ENCODE measurements around the gene CCDC150.
"Not testable (repeated sequence)": the region's sequence is repeated elsewhere in the genome, so short reads cannot be mapped to it uniquely, and the experiment has no call there.

CCDC150 gene

DNA sequence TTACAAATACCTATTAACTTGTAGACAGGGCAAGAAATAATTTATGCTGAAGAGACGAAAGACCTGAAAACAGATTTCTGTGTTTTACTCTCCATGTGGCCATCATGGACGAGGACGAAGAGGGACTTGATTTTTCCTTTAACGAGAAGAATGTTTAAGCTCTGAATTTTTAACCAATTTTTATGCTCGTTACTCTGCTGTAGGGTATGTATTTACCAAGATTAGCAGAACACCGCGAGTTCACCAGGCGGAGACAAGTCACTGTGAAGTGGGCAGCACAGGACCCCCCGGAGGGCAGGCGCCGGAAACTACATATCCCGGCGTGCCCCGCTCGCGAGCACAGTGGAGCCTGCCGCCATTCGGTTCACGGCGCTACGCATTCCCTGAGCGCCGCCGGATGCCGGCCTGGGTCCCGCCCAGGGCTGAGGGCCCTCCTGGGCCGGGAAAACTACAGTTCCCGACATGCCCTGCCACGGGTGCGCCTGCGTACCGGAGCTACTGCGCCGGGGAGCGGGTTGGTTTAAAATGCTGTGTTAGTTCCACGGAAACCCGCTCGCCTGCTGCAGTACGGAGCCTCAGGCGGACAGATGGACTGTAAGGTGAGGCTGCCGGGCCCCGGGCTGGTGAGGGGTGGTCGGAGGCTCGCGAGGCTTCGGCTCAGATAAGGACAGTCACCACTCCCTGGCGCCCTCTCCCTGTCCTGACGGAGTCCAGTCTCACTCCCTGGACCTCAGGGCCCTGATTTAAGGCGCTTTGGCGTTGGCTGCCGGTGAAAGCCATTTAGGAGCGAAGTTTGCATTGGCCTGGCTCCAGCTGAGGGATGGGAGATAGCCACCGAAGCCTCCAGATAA, at the start of gene CCDC150:
TSS of gene CCDC150 (plus strand) at position 536 of the 851 bp plus-strand sequence. CDS start at position 588, 52 bp downstream.
- DNase-seq = peak; percentile 95

DNA sequence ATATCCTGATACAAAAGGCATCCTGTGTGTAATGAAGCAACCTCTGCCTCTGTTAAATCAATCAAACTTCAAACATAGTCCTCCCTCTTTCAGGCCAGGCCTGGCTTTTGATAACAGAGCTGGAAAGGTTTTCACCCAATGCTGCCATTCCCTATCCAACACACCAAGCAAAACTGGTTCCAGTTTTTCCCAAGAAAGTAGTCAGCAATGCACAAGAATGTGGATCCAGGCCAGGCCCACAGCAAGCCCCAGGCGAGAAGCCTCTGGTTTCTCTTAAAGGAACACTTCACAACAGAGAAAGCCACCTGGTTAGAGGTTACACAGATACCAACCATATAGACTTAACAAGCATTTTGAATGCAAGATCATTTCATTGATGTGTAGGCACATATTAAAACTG, 49.2 kb upstream of the CCDC150 start:
- DNase-seq = no peak

DNA sequence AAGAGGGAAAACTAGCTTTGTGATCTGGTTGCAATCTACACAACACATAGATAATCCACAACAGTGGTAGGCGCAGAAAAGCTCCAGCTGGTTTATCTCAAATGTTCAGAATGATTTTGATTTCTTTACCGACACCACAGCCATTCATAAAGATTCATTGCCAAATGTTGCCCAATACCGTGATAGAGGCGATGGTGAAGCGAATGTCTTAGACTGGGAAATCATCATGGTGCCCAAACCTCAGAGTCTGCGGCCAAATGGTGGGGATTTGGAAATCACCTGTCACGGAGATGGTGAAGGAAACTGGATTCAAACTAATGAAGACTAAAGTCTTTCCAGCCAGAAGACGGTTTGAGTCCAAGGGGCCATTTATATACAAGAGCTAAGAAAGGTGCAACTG, 48.5 kb upstream of the CCDC150 start:
- no peak for DNase-seq

DNA sequence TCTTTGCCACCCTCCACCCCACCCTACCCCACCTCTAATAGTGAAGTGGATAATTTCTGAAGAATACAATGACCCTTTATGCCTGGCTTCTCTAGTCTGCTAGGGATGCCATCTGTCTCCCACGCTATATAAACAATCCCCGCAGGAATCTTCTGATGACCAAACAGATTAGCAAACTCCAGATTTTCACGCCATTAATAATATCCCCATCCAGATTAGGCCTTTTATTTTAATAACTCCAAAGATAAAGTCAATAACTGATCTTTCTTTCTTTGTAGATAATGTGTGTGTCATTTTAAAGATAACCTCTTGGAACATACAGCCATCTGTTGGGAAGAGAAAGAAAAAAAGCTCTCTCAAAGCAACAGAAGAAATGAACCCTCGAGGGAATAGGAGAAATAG, 47.9 kb upstream of the CCDC150 start:
- no peak for DNase-seq

DNA sequence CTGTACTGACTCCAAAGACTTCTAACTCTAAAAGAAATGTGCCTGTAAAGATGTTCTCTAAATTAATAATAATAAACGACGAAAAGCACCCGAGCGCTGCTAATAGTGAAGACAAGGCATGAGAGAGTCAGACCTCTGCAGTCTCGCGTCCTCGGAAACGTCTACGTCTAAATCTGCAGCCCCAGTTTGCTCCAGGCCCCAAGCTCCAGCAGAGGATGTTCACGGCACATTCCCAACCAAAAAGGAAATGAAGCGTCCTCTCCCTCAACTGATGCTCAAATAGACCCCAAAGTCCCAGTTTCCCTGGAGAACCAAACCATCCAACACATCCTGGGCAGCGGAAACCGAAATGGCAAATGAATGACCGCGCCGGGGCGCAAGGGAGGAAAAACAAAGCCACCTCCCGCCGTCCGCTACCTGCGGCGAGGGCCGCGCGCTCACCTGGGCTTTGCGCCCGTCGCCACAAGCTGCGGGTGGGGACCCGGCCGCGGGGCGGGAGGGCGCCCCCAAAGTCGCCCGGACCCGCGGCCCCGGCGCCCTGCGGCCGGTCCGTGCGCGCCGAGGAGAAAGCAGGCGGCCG, 47.1 kb upstream of the CCDC150 start:
- DNase-seq = no peak

DNA sequence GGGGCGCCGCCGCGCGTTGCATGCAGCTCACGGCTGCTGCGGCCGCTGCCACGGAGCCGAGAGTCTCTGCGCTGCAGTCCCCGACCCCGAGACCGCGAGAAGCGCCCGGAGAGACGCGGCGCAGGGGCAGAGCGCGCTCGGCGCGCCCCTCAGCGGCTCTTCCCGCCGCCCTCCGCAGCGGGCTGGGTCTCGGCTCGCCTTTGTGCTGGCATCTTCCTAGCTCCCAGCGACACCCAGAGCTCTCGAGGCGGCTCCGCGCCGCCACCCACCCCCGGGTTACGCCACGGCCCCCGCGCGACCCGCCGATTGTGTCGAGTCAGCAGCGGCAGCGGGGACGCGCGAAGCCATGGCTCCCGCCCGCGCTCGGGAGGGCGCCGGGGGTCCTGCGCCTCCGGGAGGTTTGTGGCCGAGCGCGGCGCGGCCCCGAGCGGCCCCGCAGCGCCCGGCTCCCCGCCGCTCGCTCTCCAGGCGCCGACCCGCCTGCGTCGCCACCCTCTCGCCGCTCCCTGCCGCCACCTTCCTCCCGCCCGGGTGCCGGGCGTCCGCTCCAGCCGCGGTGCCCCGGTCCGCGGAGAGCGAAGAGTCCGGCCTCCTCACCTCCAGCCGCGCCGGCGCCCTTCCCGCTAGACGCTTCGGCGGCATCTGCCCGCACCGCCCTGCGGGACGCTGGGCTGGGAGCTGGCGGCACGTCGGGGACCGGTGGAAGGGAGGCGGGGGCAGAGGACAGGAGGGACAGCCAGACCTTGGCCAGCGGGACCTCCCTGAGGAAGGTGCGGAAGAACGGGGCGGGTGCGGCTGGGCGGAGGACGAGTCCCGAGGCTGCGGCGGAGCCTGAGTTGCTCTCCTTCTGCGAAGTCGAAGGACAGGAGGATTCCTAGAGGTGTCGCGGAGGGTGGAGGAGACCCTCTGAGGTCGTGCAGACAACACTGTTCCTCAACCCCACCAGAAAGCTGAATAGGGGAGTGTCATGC, 46.3 kb upstream of the CCDC150 start, which contains the start of gene HECW2:
TSS of gene HECW2 (minus strand) at position 644 of the 971 bp plus-strand sequence.
- DNase-seq = no peak

DNA sequence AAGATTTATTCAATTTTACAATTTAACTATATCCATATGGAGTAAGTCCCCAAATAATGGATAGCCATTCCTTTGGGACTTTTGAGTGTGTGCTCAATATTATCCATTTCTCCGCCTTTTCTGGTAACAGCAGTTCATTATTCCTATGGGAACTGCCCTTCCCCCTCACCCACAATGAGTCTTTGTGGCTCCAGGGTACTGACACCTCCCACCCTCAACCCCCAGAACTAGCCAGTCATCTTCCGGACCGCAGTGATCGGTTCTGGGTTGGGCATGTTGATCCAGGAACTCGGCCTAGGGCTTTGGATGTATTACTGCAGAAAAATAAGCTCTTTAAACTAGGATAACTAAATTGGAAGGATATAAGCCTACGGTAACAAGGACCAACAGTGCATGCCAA, 45.4 kb upstream of the CCDC150 start:
- DNase-seq = no peak

DNA sequence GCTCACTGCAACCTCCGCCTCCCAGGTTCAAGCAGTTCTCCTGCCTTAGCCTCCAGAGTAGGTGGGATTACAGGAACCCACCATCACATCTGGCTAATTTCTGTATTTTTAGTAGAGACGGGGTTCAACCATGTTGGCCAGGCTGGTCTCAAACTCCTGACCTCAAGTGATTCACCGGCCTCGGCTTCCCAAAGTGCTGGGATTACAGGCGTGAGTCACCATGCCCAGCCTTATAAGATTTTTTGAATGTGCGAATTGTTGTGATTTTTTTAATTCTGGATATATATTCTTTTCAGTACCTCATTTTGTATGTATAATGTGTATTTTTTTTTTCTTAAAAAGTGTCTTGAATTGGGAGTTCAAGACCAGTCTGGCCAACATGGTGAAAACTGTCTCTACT, 42.0 kb upstream of the CCDC150 start:
- no peak for DNase-seq

DNA sequence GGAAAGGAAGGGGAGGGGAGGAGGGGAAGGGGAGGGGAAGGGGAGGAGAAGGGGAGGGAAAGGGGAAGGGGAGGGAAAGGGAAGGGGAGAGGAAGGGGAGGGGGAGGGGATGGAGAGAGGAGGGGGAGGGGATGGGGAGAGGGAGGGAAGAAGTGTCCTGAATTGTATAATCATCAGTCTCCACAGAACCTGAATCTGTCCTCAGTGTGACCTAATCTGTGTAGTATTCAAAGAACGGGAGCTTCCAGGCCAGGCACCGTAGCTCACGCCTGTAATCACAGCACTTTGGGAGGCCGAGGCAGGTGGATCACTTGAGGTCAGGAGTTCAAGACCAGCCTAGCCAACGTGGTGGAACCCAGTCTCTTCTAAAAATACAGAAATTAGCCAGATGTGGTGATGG, 41.1 kb upstream of the CCDC150 start:
- DNase-seq = no peak

DNA sequence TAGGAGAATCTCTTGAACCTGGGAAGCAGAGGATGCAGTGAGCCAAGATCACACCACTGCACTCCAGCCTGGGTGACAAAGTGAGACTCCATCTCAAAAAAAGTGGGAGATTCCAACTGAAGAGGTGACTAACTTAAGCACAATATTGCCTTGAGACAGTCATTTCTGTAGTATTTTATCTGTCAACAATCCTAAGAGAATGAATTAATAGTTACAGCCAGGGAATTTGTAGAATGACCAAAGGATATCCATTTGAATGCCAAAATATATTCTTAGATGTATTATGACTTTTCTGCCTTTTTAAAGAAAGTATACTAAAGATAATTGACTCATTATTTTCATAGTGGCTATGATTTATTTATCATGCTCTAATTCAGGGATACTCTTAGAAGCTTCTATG, 40.7 kb upstream of the CCDC150 start:
- DNase-seq = no peak

DNA sequence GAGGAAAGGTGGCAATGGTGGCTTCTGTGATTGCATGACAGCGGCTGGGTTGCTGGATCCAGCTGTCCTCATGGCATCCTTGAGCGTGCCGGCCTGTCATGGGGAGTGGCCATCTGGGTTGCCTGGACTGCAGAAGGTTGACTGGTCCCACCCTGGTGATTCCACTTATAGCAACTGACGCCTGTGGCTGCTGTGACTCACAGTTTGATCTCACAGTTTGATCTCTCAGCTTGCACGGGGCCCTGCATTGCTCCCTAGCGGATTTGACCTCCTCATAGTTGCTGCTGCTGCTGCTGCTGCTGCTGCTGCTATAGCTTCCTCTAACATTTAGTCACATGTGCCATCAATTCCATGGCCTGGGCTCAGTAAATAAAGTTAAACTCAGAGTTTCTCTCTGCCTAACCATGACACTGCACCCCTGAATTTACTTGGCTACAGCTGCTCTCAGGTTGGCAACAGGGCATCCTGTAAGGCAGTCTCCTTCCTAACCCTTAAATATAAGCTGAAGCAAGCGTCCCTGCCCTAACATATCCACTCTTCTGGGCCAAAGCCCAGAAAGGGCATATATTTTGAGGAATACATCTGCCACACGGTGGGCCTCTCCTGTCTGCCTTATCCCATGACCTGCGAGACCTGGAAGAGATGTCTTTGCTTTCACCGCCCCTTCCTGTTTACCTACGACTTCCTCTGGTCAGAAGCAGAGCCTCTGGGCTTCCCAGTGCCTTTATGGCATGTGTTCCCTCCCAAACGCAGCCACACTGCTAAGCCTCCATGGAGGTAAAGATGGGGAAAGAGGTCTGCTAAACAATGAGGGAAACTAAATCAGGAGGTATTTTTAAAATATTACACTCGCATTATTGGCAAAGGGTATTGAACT, 37.8 kb upstream of the CCDC150 start:
- DNase-seq = no peak

DNA sequence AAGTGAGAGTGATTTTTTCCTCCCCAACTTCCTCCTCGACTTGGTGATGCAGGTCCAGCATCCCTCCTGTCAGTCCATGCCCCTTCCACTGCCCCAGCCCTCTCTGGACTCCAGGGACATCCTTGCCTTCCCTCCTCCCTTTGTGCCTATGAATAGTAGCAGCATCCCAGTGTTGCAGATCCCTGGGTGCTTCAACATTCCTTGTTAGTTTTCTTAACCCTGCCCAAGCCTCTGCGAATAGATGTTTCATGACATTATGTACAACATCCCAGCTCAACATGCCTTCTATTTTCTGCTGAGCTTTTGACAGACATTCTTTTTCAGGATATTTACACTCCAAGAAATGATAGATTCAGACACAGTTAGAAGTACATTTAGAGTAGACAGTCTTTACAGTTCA, 35.3 kb upstream of the CCDC150 start:
- DNase-seq = no peak

DNA sequence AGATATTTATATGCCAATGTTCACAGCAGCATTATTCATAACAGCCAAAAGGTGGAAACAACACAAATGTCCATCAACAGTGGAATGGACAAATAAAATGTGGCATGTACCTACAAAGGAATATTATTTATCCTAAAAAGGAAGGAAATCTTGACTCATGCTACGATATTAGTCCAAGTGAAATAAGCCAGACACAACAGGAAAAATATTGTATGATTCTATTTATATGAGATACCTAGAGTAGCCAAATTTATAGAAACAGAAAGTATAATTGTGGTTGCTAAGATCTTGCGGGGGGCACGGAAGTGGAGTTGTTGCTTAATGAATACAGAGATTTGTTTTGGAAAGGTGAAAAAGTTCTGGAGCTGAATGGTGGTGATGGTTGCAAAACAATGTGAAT, 33.0 kb upstream of the CCDC150 start:
- no peak for DNase-seq

DNA sequence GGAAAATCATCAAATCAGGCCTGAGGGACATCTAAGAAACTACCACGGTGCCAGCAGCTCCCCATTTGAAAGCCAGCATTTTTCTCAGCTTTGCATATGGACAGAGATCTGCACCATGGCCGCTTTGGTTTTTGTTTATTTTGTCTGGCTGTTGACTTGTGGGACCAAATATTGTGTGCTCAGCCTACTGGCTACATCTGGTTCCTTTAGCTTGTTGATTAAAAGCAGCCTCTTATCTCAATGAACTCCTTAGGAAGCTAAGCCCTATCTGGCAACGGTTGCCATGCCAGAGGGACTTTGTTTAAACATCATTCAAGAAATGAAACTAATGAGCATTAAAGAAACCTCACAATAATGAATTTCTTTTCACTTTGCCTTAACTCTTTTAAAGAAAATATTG, 32.4 kb upstream of the CCDC150 start:
- no peak for DNase-seq

DNA sequence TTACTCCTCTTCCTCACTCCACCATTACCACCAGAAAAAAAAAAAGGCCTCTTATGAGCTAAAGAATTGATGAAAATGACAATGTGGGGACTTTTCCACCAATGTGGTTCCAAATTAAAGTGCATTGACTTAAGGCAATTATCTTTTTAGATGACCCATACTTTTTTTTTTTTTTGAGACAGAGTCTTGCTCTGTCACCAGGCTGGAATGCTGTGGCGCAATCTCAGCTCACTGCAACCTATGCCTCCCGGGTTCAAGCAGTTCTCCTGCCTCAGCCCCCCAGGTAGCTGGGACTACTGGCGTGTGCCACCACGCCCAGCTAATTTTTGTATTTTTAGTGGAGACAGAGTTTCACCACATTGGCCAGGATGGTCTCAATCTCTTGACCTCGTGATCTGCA, 31.6 kb upstream of the CCDC150 start:
- not testable (repeated sequence) for DNase-seq

DNA sequence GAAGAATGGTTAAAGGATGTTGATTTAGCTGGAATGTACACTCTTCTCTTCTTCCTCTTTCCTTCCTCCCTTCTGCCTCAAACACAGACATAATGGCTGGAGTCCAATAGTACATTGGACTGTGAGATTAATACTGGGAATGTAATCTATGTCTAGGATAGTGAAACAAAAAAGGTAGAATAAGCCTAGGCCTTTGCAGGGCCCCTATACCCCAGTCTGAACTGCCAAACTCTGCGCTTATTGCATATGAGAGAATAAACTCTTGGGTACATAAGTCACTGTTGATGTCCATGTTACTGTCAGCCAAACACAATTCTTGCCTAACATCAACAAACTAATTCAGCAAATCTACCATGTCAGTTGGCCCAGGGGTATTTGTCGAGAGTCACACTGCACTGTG, 29.7 kb upstream of the CCDC150 start:
- DNase-seq = no peak

DNA sequence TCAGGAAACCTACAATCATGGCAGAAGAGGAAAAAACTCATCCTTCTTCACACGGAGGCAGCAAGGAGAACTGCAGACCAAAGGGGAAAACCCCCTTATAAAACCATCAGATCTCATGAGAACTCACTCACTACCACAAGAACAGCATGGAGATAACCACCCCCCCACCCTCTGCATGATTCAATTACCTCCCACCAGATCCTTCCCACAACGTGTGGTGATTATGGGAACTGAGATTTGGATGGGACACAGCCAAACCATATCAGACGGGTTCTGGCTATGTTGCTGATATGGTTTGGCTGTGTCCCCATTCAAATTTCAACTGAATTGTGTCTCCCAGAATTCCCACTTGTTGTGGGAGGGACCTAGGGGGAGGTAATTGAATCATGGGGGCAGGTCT, 28.7 kb upstream of the CCDC150 start:
- no peak for DNase-seq

DNA sequence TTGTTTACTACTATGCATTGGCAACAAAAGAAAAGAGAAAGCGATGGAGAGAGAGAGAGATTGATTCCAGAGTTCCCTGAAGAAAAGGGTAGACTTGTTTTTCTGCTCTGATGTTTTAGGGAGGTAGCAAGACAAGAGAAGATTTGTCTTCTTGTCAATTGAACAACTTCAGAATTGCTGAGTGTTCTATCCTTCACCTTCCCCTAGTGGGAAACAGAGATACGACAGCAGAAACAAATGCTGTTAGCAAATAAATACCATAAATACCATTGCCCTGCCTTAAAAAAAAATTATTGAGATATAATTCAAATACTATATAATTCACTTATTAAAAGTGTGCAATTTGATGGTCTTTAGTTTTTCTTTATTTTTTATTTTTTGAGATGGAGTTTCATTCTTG, 26.2 kb upstream of the CCDC150 start:
- DNase-seq = no peak

DNA sequence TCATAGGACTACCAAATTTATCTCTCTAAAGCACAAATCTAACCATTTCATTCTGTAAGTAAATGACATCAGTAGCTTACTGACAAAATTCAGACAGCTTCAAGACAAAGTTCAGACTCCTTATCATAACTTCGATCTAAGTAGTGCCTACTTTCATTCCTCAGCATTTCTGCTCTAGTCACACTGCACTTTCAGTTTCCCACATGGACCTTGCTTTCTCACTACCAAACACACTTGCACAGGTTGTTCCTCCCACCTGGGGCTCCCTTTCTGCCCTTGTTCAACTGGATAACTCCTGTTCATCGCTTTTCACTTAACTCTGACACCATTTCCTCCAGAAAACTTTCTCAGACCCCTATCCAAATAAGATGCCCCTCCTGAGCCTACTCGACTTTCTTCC, 22.1 kb upstream of the CCDC150 start:
- DNase-seq = no peak

DNA sequence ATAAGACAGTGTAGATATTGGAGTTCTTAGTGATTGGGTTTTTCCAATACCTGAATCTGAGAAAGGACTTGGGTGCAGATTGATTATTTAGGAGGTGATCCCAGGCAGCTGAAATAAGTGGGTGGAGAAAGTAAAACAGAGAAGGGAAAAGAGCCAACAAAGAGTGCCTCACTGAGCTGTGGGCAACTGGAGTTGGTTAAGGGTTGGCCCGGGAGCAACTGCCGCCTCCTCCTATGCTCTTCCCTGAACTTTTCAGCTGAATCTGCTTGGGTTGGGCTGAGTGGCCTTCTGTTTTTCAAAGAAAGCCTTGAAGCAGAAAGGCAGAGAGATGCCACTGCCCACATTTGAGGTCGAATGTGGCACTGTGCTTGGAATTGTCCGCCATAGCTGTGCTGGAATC, 20.9 kb upstream of the CCDC150 start:
- no peak for DNase-seq

DNA sequence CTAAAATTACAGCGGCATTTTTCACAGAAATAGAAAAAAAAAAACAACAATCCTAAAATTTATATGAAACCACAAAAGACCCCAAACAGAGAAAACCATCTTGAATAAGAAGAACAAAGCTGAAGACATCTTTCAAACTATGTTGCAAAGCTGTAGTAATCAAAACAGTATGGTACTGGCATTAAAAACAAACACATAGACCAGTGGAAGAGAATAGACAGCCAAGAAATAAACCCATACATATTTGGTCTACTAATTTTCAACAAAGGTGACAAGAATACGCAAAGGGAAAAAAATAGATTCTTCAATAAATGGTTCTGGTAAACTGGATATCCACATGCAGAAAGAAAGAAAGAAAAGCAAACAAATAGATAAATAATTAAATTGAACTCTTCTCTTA, 9.0 kb upstream of the CCDC150 start:
- DNase-seq = no peak

DNA sequence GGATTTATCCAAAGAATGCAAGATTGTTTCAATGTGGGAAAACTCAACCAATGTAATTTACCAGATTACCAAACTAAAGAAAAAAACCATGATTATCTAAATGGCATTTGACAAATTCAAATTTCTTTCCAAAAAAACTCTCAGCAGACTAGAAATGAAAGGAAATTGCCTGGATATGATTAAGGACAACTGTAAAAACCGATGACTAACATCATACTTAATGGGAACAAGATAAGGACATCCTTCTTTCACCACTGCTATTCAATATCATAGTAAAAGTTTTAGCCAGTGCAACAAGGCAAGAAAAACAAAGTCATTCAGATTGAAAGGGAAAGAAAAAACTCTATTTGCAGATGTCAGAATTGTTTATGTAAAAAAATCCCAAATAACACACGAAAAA, 4.4 kb upstream of the CCDC150 start:
- DNase-seq = no peak

Data from CD4-positive, alpha-beta T cell treated with Interleukin-21 for 1 hour (primary cell).